Measurements from ENCODE around the gene EMILIN1. TPM values are rescaled to one million over a fixed set of nuclear protein-coding genes. Genes with fewer than 3 reads are reported as not detected.

Gene EMILIN1
- total and polyA plus RNA-seq, 2 of the 4 experiments (the other 2 are of a cell fraction): 26.5 to 95.6 TPM

GRCh38 chr2:27125104-27125503 lies 46.7 kb downstream of the EMILIN1 start:
- H3K4me2 ChIP-seq (ENCODE audit: low read depth, low read length): no peak overlapping the region
- no peak overlapping the region for H3K27ac ChIP-seq (ENCODE audit: insufficient read depth, low read length)
- H4K8ac ChIP-seq (ENCODE audit: low read depth in 2 of 2, low read length in 2 of 2): no peak overlapping the region
- no peak overlapping the region for H3K56ac ChIP-seq (ENCODE audit: extremely low read depth, insufficient read depth, low read length)
- peaks cover 1% of the 10 kb centered on the region for H4K20me1 ChIP-seq (ENCODE audit: insufficient read depth, low read length)
- no peak overlapping the region for H3K9ac ChIP-seq (ENCODE audit: low read depth, low read length)
- H2AK5ac ChIP-seq (ENCODE audit: low read depth, low read length): no peak overlapping the region
- intact Hi-C loops (cut with micrococcal nuclease) (no loop called here), dilution Hi-C loops (cut with HindIII; ENCODE audit: low sequenced_read_pairs, unreplicated experiment) (no loop called here), in situ Hi-C loops (cut with MboI; ENCODE audit: low sequenced_read_pairs) (no loop called here)
- ChIA-PET CTCF (interaction anchor here (1.4 kb wide), 1 partner anchor 9 kb away, joined by 9 read pairs; no protein-coding TSS in a partner anchor), POLR2A (ENCODE audit: unreplicated experiment) (no interaction called here)
- no peak overlapping the region for H3K14ac ChIP-seq (replicated peaks; ENCODE audit: low read depth, low read length)
- no peak overlapping the region for H2AK9ac ChIP-seq (replicated peaks; ENCODE audit: low read depth, low read length, poor library complexity)
- no peak overlapping the region for H2BK20ac ChIP-seq (ENCODE audit: low read depth, low read length)
- H2BK5ac ChIP-seq (ENCODE audit: low read depth, low read length, poor library complexity, severe bottlenecking): no peak overlapping the region
- H4K91ac ChIP-seq (ENCODE audit: insufficient read depth, low read depth, low read length): no peak overlapping the region
- H3K9me1 ChIP-seq (ENCODE audit: insufficient read depth, low read length): 0 out of 2 replicates have a peak, but pooled peaks cover 4% of the 10 kb centered on the region
- no peak overlapping the region for H2BK120ac ChIP-seq (ENCODE audit: low read depth, low read length)
- peaks cover 7% of the 10 kb centered on the region; the same call in 1 of the 2 replicates for H3K36me3 ChIP-seq (ENCODE audit: control insufficient read depth, insufficient read depth, low read length)
- H3K23ac ChIP-seq (ENCODE audit: low read depth, low read length): no peak overlapping the region
- no peak overlapping the region for H2BK15ac ChIP-seq (ENCODE audit: low read depth, low read length)
- H4K5ac ChIP-seq (ENCODE audit: low read depth, low read length): no peak overlapping the region
- H3K18ac ChIP-seq (ENCODE audit: low read depth, low read length): no peak overlapping the region
- peaks cover 1% of the 10 kb centered on the region; the same call in 1 of the 2 replicates for H3K4me1 ChIP-seq (ENCODE audit: control insufficient read depth, insufficient read depth, low read length)
- no peak overlapping the region for H3K4me3 ChIP-seq (ENCODE audit: insufficient read depth, low read depth, low read length)
- H3K4ac ChIP-seq (ENCODE audit: low read depth, low read length): no peak overlapping the region
- WGBS, 2 experiments (ENCODE audit: extremely low coverage in 2 of 2, insufficient read length in 1 of 2): 100% methylated on average over 1 of the region's 3 CpGs; no CpG with 5 or more reads in 1 of the 2 experiments
- TF ChIP-seq POLR2A (IDR thresholded peaks at IDR 0.05; ENCODE audit: low read depth, low read length): no peak
- no peak for TF ChIP-seq SMC3 (IDR thresholded peaks at IDR 0.05; ENCODE audit: low read depth, low read length)
- TF ChIP-seq CEBPB (IDR thresholded peaks at IDR 0.05; ENCODE audit: low read depth, low read length): no peak
- TF ChIP-seq, protein P1, sequence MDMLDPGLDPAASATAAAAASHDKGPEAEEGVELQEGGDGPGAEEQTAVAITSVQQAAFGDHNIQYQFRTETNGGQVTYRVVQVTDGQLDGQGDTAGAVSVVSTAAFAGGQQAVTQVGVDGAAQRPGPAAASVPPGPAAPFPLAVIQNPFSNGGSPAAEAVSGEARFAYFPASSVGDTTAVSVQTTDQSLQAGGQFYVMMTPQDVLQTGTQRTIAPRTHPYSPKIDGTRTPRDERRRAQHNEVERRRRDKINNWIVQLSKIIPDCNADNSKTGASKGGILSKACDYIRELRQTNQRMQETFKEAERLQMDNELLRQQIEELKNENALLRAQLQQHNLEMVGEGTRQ (IDR thresholded peaks at IDR 0.05; ENCODE audit: low read depth, low read length): no peak
- TF ChIP-seq MXI1 (IDR thresholded peaks at IDR 0.05; ENCODE audit: borderline replicate concordance, low read depth, low read length): no peak
- no peak for TF ChIP-seq BHLHE40 (IDR thresholded peaks at IDR 0.05; ENCODE audit: low read depth, low read length)
- TF ChIP-seq RCOR1 (IDR thresholded peaks at IDR 0.05; ENCODE audit: insufficient replicate concordance, low read length): no peak
- TF ChIP-seq MAZ (IDR thresholded peaks at IDR 0.05; ENCODE audit: borderline replicate concordance, low read depth, low read length): no peak
- no peak for TF ChIP-seq ELK1 (IDR thresholded peaks at IDR 0.05; ENCODE audit: borderline replicate concordance, low read depth, low read length)
- no peak for TF ChIP-seq MAFK (IDR thresholded peaks at IDR 0.05; ENCODE audit: low read depth, low read length)
- TF ChIP-seq, protein P2, sequence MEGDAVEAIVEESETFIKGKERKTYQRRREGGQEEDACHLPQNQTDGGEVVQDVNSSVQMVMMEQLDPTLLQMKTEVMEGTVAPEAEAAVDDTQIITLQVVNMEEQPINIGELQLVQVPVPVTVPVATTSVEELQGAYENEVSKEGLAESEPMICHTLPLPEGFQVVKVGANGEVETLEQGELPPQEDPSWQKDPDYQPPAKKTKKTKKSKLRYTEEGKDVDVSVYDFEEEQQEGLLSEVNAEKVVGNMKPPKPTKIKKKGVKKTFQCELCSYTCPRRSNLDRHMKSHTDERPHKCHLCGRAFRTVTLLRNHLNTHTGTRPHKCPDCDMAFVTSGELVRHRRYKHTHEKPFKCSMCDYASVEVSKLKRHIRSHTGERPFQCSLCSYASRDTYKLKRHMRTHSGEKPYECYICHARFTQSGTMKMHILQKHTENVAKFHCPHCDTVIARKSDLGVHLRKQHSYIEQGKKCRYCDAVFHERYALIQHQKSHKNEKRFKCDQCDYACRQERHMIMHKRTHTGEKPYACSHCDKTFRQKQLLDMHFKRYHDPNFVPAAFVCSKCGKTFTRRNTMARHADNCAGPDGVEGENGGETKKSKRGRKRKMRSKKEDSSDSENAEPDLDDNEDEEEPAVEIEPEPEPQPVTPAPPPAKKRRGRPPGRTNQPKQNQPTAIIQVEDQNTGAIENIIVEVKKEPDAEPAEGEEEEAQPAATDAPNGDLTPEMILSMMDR (conservative IDR thresholded peaks at IDR 0.05; ENCODE audit: low read depth, low read length): no peak
- no peak for TF ChIP-seq NFE2L2 (IDR thresholded peaks at IDR 0.05; ENCODE audit: low read depth, low read length)
- no peak for TF ChIP-seq CHD1 (IDR thresholded peaks at IDR 0.05; ENCODE audit: low read depth, low read length)
- TF ChIP-seq FOS (IDR thresholded peaks at IDR 0.05; ENCODE audit: low read depth, low read length): no peak
- TF ChIP-seq RFX5 (IDR thresholded peaks at IDR 0.05; ENCODE audit: low read depth, low read length): no peak
- no peak for TF ChIP-seq RAD21 (IDR thresholded peaks at IDR 0.05; ENCODE audit: low read length)
- H2AFZ ChIP-seq (replicated peaks; ENCODE audit: low read length, poor library complexity): no peak overlapping the region
- no TSS peak for BruUV-seq (replicated peaks)
- no peaks in the 10 kb centered on the region for H3K79me1 ChIP-seq (ENCODE audit: low read depth in 1 of 2, low read length in 2 of 2)
- H3K27me3 ChIP-seq (ENCODE audit: control insufficient read depth, insufficient read depth, low read length): peaks cover 33% of the 10 kb centered on the region
- ATAC-seq (ENCODE audit: low read depth) (no peak), DNase-seq (no peak)
- peaks cover 6% of the 10 kb centered on the region; the same call in 1 of the 2 replicates for H3K9me3 ChIP-seq (ENCODE audit: control insufficient read depth, insufficient read depth, low read length)

Data from IMR-90 (cell line).